Loucy (cell line): ENCODE data around the gene PI16.

Source experiments
- EZH2phosphoT487 ChIP-seq: fragments of 200-600 bp; IDR thresholded peaks from 2 replicates; pipeline ENCODE4 v1.6.1; 2018; ENCODE audit warnings: antibody characterized with exemption, mild to moderate bottlenecking, moderate library complexity, borderline replicate concordance
- TF ChIP-seq, protein P1 (sequence below): fragments of 200-600 bp; sonication (generic); conservative IDR thresholded peaks from 2 replicates; pipeline ENCODE4 v1.5.1; 2014; ENCODE audit warnings: mild to moderate bottlenecking, antibody characterized with exemption, low read length

DNA sequence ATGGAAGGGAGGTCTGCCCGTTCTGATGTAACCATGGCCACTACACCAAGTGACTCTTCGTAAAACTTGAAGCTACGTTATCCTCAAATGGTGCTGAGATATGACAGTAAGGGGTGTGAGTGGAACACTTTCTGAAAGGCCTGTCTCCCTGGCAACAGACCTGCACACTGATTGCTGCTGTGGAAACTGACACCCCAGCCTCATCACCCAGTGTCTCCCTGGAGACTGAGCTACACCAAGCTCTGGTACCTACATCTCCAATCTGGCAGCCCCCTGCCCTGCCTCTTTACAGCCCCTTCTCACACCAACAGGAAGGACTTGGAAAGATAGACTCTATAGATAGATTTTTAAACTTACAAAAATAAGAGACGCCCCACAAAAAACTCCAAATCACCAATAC, 13.2 kb downstream of the PI16 start:
- TF ChIP-seq, protein P1, sequence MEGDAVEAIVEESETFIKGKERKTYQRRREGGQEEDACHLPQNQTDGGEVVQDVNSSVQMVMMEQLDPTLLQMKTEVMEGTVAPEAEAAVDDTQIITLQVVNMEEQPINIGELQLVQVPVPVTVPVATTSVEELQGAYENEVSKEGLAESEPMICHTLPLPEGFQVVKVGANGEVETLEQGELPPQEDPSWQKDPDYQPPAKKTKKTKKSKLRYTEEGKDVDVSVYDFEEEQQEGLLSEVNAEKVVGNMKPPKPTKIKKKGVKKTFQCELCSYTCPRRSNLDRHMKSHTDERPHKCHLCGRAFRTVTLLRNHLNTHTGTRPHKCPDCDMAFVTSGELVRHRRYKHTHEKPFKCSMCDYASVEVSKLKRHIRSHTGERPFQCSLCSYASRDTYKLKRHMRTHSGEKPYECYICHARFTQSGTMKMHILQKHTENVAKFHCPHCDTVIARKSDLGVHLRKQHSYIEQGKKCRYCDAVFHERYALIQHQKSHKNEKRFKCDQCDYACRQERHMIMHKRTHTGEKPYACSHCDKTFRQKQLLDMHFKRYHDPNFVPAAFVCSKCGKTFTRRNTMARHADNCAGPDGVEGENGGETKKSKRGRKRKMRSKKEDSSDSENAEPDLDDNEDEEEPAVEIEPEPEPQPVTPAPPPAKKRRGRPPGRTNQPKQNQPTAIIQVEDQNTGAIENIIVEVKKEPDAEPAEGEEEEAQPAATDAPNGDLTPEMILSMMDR, result no peak
- no peak for TF ChIP-seq EZH2phosphoT487
